Trophoblast cell (in vitro differentiated cells and primary cell): ENCODE results near the gene SKIDA1. TPM values are rescaled to one million over a fixed set of nuclear protein-coding genes. Genes with fewer than 3 reads are reported as not detected.
"Not testable (repeated sequence)": the region's sequence is repeated elsewhere in the genome, so short reads cannot be mapped to it uniquely, and the experiment has no call there.

Experiments
- DNase-seq, 2 donors: peaks; one replicate each; pipeline ENCODE4 v3.0.0-alpha.2; 2016
- H2AFZ ChIP-seq: 2 replicates; pipeline ENCODE4 v1.6.1; 2013; ENCODE audit warnings: low read length, moderate library complexity, mild to moderate bottlenecking; ENCODE audit not compliant: insufficient read depth, poor library complexity
- H2AK5ac ChIP-seq: 2 replicates; pipeline ENCODE4 v1.6.1; 2013; ENCODE audit warnings: mild to moderate bottlenecking, low read length
- H2BK120ac ChIP-seq: 2 replicates; pipeline ENCODE4 v1.6.1; 2013; ENCODE audit warnings: low read length, mild to moderate bottlenecking, moderate library complexity; ENCODE audit not compliant: insufficient read depth, poor library complexity
- H2BK12ac ChIP-seq: 2 replicates; pipeline ENCODE4 v1.6.1; 2013; ENCODE audit warnings: mild to moderate bottlenecking, low read length, moderate library complexity
- H2BK5ac ChIP-seq: 2 replicates; pipeline ENCODE4 v1.6.1; 2013; ENCODE audit warnings: low read length, low read depth, moderate library complexity, mild to moderate bottlenecking; ENCODE audit not compliant: poor library complexity
- H3K14ac ChIP-seq: 2 replicates; pipeline ENCODE4 v1.6.1; 2013; ENCODE audit warnings: mild to moderate bottlenecking, low read length
- H3K18ac ChIP-seq: 2 replicates; pipeline ENCODE4 v1.6.1; 2013; ENCODE audit warnings: mild to moderate bottlenecking, low read length
- H3K23ac ChIP-seq: 2 replicates; pipeline ENCODE4 v1.6.1; 2013; ENCODE audit warnings: low read length
- H3K27ac ChIP-seq: 2 replicates; pipeline ENCODE4 v1.5.1; 2013; ENCODE audit warnings: low read depth, mild to moderate bottlenecking, inconsistent platforms, low read length, moderate library complexity
- H3K27me3 ChIP-seq: 2 replicates; pipeline ENCODE4 v1.6.1; 2013; ENCODE audit warnings: inconsistent platforms, mild to moderate bottlenecking, low read length, moderate library complexity; ENCODE audit not compliant: insufficient read depth
- H3K36me3 ChIP-seq, 2 experiments: 1 replicate in 1 of 2; 2 replicates in 1 of 2; pipeline ENCODE4 v1.6.1; 2013; ENCODE audit warnings: low read length in 2 of 2, mild to moderate bottlenecking in 2 of 2, moderate library complexity in 1 of 2; ENCODE audit not compliant: insufficient read depth in 2 of 2, control insufficient read depth in 1 of 2
- H3K4ac ChIP-seq: 2 replicates; pipeline ENCODE4 v1.6.1; 2013; ENCODE audit warnings: low read depth, mild to moderate bottlenecking, low read length, moderate library complexity
- H3K4me1 ChIP-seq, 2 experiments: 1 replicate in 1 of 2; 2 replicates in 1 of 2; pipeline ENCODE4 v1.6.1; 2013; ENCODE audit warnings: low read length in 2 of 2, mild to moderate bottlenecking in 2 of 2, moderate library complexity in 1 of 2; ENCODE audit not compliant: insufficient read depth in 2 of 2, control insufficient read depth in 1 of 2
- H3K4me2 ChIP-seq: 2 replicates; pipeline ENCODE4 v1.6.1; 2013; ENCODE audit warnings: inconsistent platforms, mild to moderate bottlenecking, low read length, moderate library complexity
- H3K4me3 ChIP-seq: 2 replicates; pipeline ENCODE4 v1.5.1; 2013; ENCODE audit warnings: mild to moderate bottlenecking, low read depth, low read length, inconsistent platforms
- H3K79me1 ChIP-seq: one replicate; pipeline ENCODE4 v1.6.1; 2013; ENCODE audit warnings: low read length
- H3K79me2 ChIP-seq: 2 replicates; pipeline ENCODE4 v1.6.1; 2013; ENCODE audit warnings: low read length, mild to moderate bottlenecking; ENCODE audit not compliant: control insufficient read depth, insufficient read depth, poor library complexity
- H3K9ac ChIP-seq: 2 replicates; pipeline ENCODE4 v1.6.1; 2013; ENCODE audit warnings: mild to moderate bottlenecking, low read length
- H3K9me3 ChIP-seq: 2 replicates; pipeline ENCODE4 v1.6.1; 2013; ENCODE audit warnings: low read depth, mild to moderate bottlenecking, control low read depth, inconsistent platforms, low read length; ENCODE audit not compliant: insufficient read depth
- H4K12ac ChIP-seq: 2 replicates; pipeline ENCODE4 v1.6.1; 2013; ENCODE audit warnings: low read depth, mild to moderate bottlenecking, low read length, moderate library complexity
- H4K8ac ChIP-seq: 2 replicates; pipeline ENCODE4 v1.6.1; 2013; ENCODE audit warnings: low read depth, mild to moderate bottlenecking, low read length, moderate library complexity
- H4K91ac ChIP-seq: one replicate; pipeline ENCODE4 v1.6.1; 2013; ENCODE audit warnings: low read depth, mild to moderate bottlenecking, low read length, moderate library complexity
- WGBS: extraction: QIAGEN DNeasy Blood & Tissue Kit; methylation state at CpG from one replicate; pipeline ENCODE4 v1.1.7; 2013; ENCODE audit warnings: missing lambda C conversion rate; ENCODE audit not compliant: insufficient read length, insufficient coverage; ENCODE audit errors: extremely low coverage; 5-methylcytosine and 5-hydroxymethylcytosine counted together
- polyA plus RNA-seq: library from polyadenylated mRNA; stranded (reverse); fragments of 200-250 nt; gene quantifications from 2 replicates; pipeline ENCODE4 v1.2.3, GENCODE V29; 2013

SKIDA1 gene
- 27.4 and 28.4 TPM in 2 replicates for polyA plus RNA-seq

- Histone ChIP-seq H2AK5ac (peak within 1 kb of the TSS; percentile 99), H3K9ac (peak within 1 kb of the TSS; percentile 96), H3K4me2 (peak within 1 kb of the TSS; percentile 100), H4K8ac (peak within 1 kb of the TSS; percentile 99), H3K4ac (peak within 1 kb of the TSS; percentile 99), H4K12ac (peak within 1 kb of the TSS; percentile 98), H2BK120ac (peak within 1 kb of the TSS; percentile 99), H3K23ac (no peak within 1 kb of the TSS), H3K4me1 (no peaks in the 10 kb centered on the region), H3K9me3 (no peaks in the 10 kb centered on the region), H3K79me2 (peaks cover 16% of the 10 kb centered on the region), H3K27me3 (no peaks in the 10 kb centered on the region), H3K36me3 (no peaks in the 10 kb centered on the region), H2BK12ac (peak within 1 kb of the TSS; percentile 82), H3K79me1 (peaks cover 30% of the 10 kb centered on the region), H3K14ac (peak within 1 kb of the TSS; percentile 95), H2AFZ (peak within 1 kb of the TSS; percentile 83), H3K18ac (peak within 1 kb of the TSS; percentile 100), H3K27ac (peak within 1 kb of the TSS; percentile 100), H3K4me3 (peak within 1 kb of the TSS; percentile 84), H4K91ac (peak within 1 kb of the TSS; percentile 99), H2BK5ac (peak within 1 kb of the TSS; percentile 100)
- WGBS: no CpG with 5 or more reads among the region's 64 CpGs
- DNase-seq: peak; percentile 60 to 74
These were observed at the start of gene SKIDA1 for GRCh38 chr10:21525367-21526187. Gene SKIDA1, minus strand, starts transcription at chr10:21525682. Its CDS starts 7,860 bp downstream, at chr10:21517822.

- not testable (repeated sequence) for H3K14ac ChIP-seq, H3K27ac ChIP-seq, H2AK5ac ChIP-seq, H2BK5ac ChIP-seq, H3K79me2 ChIP-seq, H3K4me2 ChIP-seq, H3K79me1 ChIP-seq, H2BK120ac ChIP-seq, H3K4me3 ChIP-seq, H3K18ac ChIP-seq, H3K23ac ChIP-seq, H4K91ac ChIP-seq, H4K12ac ChIP-seq, DNase-seq, H3K9me3 ChIP-seq, H4K8ac ChIP-seq, H3K4me1 ChIP-seq, H2AFZ ChIP-seq, H3K9ac ChIP-seq, H3K4ac ChIP-seq, H2BK12ac ChIP-seq, H3K27me3 ChIP-seq
- peaks cover 2 to 16% of the 10 kb centered on the region in 2 experiments for H3K36me3 ChIP-seq
- no CpG with 5 or more reads among the region's 2 CpGs for WGBS
These were observed 49.0 kb upstream of the SKIDA1 start for GRCh38 chr10:21574514-21574913.

DNA sequence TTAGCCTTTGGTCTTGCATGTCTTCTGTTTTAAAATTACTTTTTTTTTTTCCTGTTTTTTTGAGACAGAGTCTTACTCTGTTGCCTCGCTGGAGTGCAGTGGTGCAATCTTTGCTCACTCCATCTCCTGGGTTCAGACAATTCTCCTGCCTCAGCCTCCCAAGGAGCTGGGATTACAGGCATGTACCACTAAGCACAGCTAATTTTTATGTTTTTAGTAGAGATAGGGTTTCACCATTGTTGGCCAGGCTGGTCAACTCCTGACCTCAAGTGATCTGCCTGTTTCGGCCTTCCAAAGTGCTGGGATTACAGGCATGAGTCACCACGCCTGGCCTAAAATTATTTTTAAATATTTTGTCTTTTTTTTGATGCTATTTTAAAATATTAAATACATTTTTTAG, 47.1 kb upstream of the SKIDA1 start:
- Histone ChIP-seq H3K4me1 (no peaks in the 10 kb centered on the region), H4K8ac (peak overlapping the region; percentile 10), H3K27me3 (no peaks in the 10 kb centered on the region), H3K14ac (no peak overlapping the region), H3K79me1 (no peaks in the 10 kb centered on the region), H3K9me3 (no peaks in the 10 kb centered on the region), H3K23ac (no peak overlapping the region), H4K91ac (no peak overlapping the region), H3K4me2 (no peak overlapping the region), H3K36me3 (peaks cover 2 to 11% of the 10 kb centered on the region in 2 experiments), H4K12ac (no peak overlapping the region), H2AFZ (no peak overlapping the region), H3K9ac (no peak overlapping the region), H3K18ac (peak overlapping the region; percentile 53), H3K79me2 (peaks cover 6% of the 10 kb centered on the region), H3K4ac (no peak overlapping the region), H2BK120ac (no peak overlapping the region), H2BK12ac (no peak overlapping the region), H2BK5ac (no peak overlapping the region), H3K27ac (no peak overlapping the region), H2AK5ac (no peak overlapping the region), H3K4me3 (no peak overlapping the region)
- no peak for DNase-seq
- no CpG with 5 or more reads among the region's 3 CpGs for WGBS

DNA sequence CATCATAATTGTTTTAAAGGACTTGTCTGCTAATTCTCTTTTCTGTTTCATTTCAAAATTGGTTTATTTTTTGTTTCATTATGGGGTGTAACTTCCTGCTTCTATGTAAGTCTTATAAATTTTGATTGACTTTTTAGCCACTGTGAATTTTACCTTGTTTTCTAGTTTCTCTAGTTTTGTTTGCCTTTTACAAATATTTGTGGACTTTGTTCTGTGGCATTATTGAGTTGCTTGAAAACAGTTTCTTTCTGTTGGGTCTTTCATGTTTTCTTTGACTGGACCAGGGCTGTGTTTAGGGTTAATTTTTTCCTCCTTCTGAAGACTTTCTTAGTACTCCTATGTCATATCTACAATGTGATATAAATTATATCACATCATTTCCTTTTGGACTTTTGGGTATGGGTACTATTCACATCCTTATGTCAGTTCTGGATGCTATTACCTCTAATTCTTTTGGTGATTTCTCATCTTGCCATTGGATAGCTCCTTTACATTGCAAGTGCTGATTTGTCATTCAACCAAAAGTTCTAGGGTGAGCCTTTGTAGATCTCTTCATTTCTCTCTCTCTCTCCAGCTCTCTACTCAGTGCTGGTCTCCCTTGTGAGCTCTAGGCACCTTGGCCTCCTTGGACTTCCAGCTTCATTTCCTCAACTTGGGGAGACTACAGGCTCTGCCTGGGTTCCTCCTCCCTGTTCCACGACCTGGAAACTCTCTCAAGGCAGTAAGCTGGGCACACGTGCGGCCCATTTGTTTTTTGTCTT, 45.5 kb upstream of the SKIDA1 start:
- H3K23ac ChIP-seq: no peak overlapping the region
- H3K27ac ChIP-seq: no peak overlapping the region
- H3K79me2 ChIP-seq: peaks cover 7% of the 10 kb centered on the region
- DNase-seq: no peak
- no peak overlapping the region for H4K91ac ChIP-seq
- no peaks in the 10 kb centered on the region for H3K4me1 ChIP-seq
- H2BK12ac ChIP-seq: no peak overlapping the region
- H3K27me3 ChIP-seq: no peaks in the 10 kb centered on the region
- H2AK5ac ChIP-seq: no peak overlapping the region
- no peak overlapping the region for H3K4me2 ChIP-seq
- no peaks in the 10 kb centered on the region for H3K79me1 ChIP-seq
- H3K36me3 ChIP-seq: peaks cover 2 to 10% of the 10 kb centered on the region in 2 experiments
- no peak overlapping the region for H3K9ac ChIP-seq
- H3K4ac ChIP-seq: peak overlapping the region; percentile 94
- H3K4me3 ChIP-seq: no peak overlapping the region
- no peak overlapping the region for H2BK5ac ChIP-seq
- no peak overlapping the region for H4K12ac ChIP-seq
- H3K18ac ChIP-seq: no peak overlapping the region
- no peaks in the 10 kb centered on the region for H3K9me3 ChIP-seq
- no peak overlapping the region for H2AFZ ChIP-seq
- no peak overlapping the region for H2BK120ac ChIP-seq
- WGBS: no CpG with 5 or more reads among the region's 3 CpGs
- no peak overlapping the region for H3K14ac ChIP-seq
- no peak overlapping the region for H4K8ac ChIP-seq
